Naive B cell (primary cell): ENCODE data around the gene RIC1. TPM values are rescaled to one million over a fixed set of nuclear protein-coding genes. Genes with fewer than 3 reads are reported as not detected.
"Not testable (repeated sequence)": the region's sequence is repeated elsewhere in the genome, so short reads cannot be mapped to it uniquely, and the experiment has no call there.

ENCODE experiments used
- ATAC-seq, 2 donors: fragments of 150-1000 bp; cut with Tn5 transposase; 2 replicates each; pipeline ENCODE4 v1.10.0; 2021; ENCODE audit warnings: low read depth in 2 of 2, mild to moderate bottlenecking in 2 of 2, moderate library complexity in 2 of 2
- DNase-seq: peaks from one replicate; pipeline ENCODE4 v3.0.0; 2022
- H3K27ac Mint-ChIP-seq, 6 donors: one replicate each; pipeline ENCODE4 v1.8.0; 2020 to 2022; ENCODE audit warnings: mild to moderate bottlenecking in 6 of 6, mixed read lengths in 6 of 6, moderate library complexity in 5 of 6, inconsistent platforms in 2 of 6
- H3K27me3 Mint-ChIP-seq, 3 donors: one replicate each; pipeline ENCODE4 v1.8.0; 2021 to 2022; ENCODE audit warnings: mixed read lengths in 3 of 3, mild to moderate bottlenecking in 1 of 3
- H3K36me3 Mint-ChIP-seq, 2 donors: one replicate each; pipeline ENCODE4 v1.8.0; 2020 to 2022; ENCODE audit warnings: mixed read lengths in 2 of 2, inconsistent platforms in 1 of 2, mild to moderate bottlenecking in 1 of 2
- H3K4me1 Mint-ChIP-seq, 3 donors: one replicate each; pipeline ENCODE4 v1.8.0; 2020 to 2022; ENCODE audit warnings: mixed read lengths in 3 of 3, inconsistent platforms in 1 of 3, mild to moderate bottlenecking in 1 of 3, moderate library complexity in 1 of 3
- H3K4me3 Mint-ChIP-seq, 8 donors: one replicate each; pipeline ENCODE4 v1.8.0; 2020 to 2022; ENCODE audit warnings: mild to moderate bottlenecking in 8 of 8, mixed read lengths in 8 of 8, moderate library complexity in 8 of 8, inconsistent platforms in 2 of 8
- H3K9me3 Mint-ChIP-seq, 7 donors: one replicate each; pipeline ENCODE4 v1.8.0; 2020 to 2022; ENCODE audit warnings: mixed read lengths in 7 of 7, mild to moderate bottlenecking in 5 of 7, inconsistent platforms in 2 of 7, moderate library complexity in 1 of 7
- polyA plus RNA-seq, 6 donors: library from polyadenylated mRNA; unstranded; fragments of 300-500 nt; fragmentation: Illumina TruSeq; gene quantifications; one replicate each; pipeline ENCODE4 v1.2.3, GENCODE V29; 2021; ENCODE audit warnings: low read depth in 6 of 6

The RIC1 gene
- polyA plus RNA-seq, 6 donors from 2014 or later = 9.5 to 14.2 (median 10.9) TPM

DNA sequence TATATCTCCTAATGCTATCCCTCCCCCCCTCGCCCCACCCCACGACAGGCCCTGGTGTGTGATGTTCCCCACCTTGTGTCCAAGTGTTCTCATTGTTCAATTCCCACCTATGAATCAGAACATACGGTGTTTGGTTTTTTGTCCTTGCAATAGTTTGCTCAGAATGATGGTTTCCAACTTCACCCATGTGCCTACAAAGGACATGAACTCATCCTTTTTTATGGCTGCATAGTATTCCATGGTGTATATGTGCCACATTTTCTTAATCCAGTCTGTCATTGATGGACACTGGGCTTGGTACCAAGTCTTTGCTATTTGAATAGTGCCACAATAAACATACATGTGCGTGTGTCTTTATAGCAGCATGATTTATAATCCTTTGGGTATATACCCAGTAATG lies 93.8 kb downstream of the RIC1 start:
- H3K4me3 Mint-ChIP-seq, ATAC-seq, DNase-seq, H3K27ac Mint-ChIP-seq, H3K27me3 Mint-ChIP-seq: not testable (repeated sequence)
- peaks cover 35 to 36% of the 10 kb centered on the region in 2 donors for H3K36me3 Mint-ChIP-seq
- H3K4me1 Mint-ChIP-seq = peaks cover 4 to 21% (median 16%) of the 10 kb centered on the region in 3 donors
- peaks cover 0 to 15% (median 0%) of the 10 kb centered on the region in 7 donors for H3K9me3 Mint-ChIP-seq

- peaks cover 0 to 4% (median 0%) of the 10 kb centered on the region in 3 donors for H3K4me1 Mint-ChIP-seq
- no peak overlapping the region for H3K27ac Mint-ChIP-seq
- no peak for ATAC-seq
- H3K36me3 Mint-ChIP-seq = peaks cover 18 to 40% of the 10 kb centered on the region in 2 donors
- no peaks in the 10 kb centered on the region for H3K9me3 Mint-ChIP-seq
- no peaks in the 10 kb centered on the region for H3K27me3 Mint-ChIP-seq
- DNase-seq = no peak
- no peak overlapping the region for H3K4me3 Mint-ChIP-seq
Measured at GRCh38 chr9:5735072-5735471, 106.2 kb downstream of the RIC1 start.

DNA sequence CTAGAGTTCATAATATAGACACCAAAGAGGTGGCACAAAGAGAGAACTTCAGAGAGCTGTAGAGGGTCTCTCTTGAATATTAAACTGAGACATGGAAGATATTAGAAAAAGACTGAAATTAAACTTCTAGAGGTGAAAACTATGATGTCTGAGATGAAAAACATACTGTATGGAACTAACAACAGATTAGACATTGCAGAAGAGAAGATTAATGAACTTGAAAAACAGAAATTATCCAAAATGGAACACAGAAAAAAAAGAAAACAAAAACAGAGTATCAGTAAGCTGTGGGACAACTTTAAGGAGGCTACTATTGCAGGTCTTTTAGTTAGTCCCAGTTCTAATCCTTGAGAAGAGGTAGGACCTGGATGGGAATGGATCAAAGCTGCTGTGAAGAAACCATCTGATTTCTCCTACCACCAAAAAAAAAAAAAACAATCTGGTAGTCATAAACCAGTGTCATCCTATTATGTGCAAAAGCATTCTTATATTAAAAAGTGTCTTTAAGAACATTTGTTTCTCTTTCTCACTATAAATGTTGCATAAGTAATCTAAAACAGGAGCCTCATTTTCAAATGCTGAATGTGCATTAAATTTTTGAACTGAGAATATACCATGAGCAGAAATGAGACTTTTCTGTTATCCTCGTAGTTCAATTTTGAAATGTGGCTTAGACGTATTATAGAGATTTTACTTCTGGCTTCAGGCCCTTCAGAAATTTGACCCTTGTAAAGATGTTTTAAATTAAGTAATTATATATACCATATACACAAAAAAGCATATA lies 107.8 kb downstream of the RIC1 start:
- no peaks in the 10 kb centered on the region for H3K27me3 Mint-ChIP-seq
- H3K4me3 Mint-ChIP-seq = no peak overlapping the region
- H3K9me3 Mint-ChIP-seq = no peaks in the 10 kb centered on the region
- ATAC-seq = no peak
- H3K27ac Mint-ChIP-seq = no peak overlapping the region
- no peak for DNase-seq
- H3K36me3 Mint-ChIP-seq = peaks cover 18 to 44% of the 10 kb centered on the region in 2 donors
- peaks cover 0 to 4% (median 0%) of the 10 kb centered on the region in 3 donors for H3K4me1 Mint-ChIP-seq

- H3K36me3 Mint-ChIP-seq = peaks cover 33 to 44% of the 10 kb centered on the region in 2 donors
- H3K4me1 Mint-ChIP-seq = peaks cover 0 to 4% (median 0%) of the 10 kb centered on the region in 3 donors
Measured at GRCh38 chr9:5743109-5743508, 114.2 kb downstream of the RIC1 start.

GRCh38 chr9:5748438-5748837 lies 119.5 kb downstream of the RIC1 start:
- peaks cover 31 to 45% of the 10 kb centered on the region in 2 donors for H3K36me3 Mint-ChIP-seq
- H3K4me1 Mint-ChIP-seq = no peaks in the 10 kb centered on the region
- H3K4me3 Mint-ChIP-seq = no peak overlapping the region
- ATAC-seq = no peak
- H3K9me3 Mint-ChIP-seq = peaks cover 0 to 16% (median 11%) of the 10 kb centered on the region in 7 donors
- no peaks in the 10 kb centered on the region for H3K27me3 Mint-ChIP-seq
- H3K27ac Mint-ChIP-seq = peak overlapping the region in 2 of 6 donors; percentile 26 to 64
- DNase-seq = no peak

More at GRCh38 chr9:5743109-5743508, 114.2 kb downstream of the RIC1 start:
- ATAC-seq = no peak
- no peak overlapping the region for H3K27ac Mint-ChIP-seq
- DNase-seq = no peak
- H3K9me3 Mint-ChIP-seq = peaks cover 0 to 10% (median 8%) of the 10 kb centered on the region in 7 donors
- no peaks in the 10 kb centered on the region for H3K27me3 Mint-ChIP-seq
- H3K4me3 Mint-ChIP-seq = no peak overlapping the region

- Mint-ChIP-seq H3K4me1 (no peaks in the 10 kb centered on the region), H3K4me3 (no peak overlapping the region), H3K27me3 (no peaks in the 10 kb centered on the region), H3K9me3 (peaks cover 0 to 16% (median 11%) of the 10 kb centered on the region in 7 donors), H3K27ac (peak overlapping the region in 1 of 6 donors; percentile 75), H3K36me3 (peaks cover 31 to 45% of the 10 kb centered on the region in 2 donors)
- DNase-seq (no peak), ATAC-seq (no peak)
Measured at GRCh38 chr9:5749306-5749705, 120.4 kb downstream of the RIC1 start.

DNA sequence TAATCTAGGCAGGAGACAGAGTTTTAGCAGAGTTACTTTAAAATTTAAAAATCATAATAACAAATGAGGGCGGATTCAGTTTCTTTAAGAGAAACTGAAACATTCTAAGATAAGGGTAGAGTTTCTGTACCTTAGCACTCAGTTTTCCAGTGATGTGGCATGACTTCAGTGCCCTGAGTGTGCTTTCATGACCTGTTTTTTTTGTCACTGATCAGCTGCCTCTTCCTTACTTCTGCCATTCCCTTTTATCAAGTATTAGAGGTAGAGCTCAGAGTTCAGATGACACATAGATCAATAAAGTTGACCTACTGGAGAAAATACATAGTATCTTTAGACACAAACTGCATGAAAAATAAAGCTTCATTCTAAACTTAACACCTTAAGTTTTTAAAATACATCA lies 121.7 kb downstream of the RIC1 start:
- peaks cover 21 to 36% of the 10 kb centered on the region in 2 donors for H3K36me3 Mint-ChIP-seq
- H3K4me1 Mint-ChIP-seq = no peaks in the 10 kb centered on the region
- no peak for ATAC-seq
- H3K9me3 Mint-ChIP-seq = peaks cover 0 to 16% (median 11%) of the 10 kb centered on the region in 7 donors
- no peak overlapping the region for H3K4me3 Mint-ChIP-seq
- peak overlapping the region in 1 of 6 donors; percentile 34 for H3K27ac Mint-ChIP-seq
- no peaks in the 10 kb centered on the region for H3K27me3 Mint-ChIP-seq
- no peak for DNase-seq

- Mint-ChIP-seq H3K4me3 (no peak overlapping the region), H3K9me3 (no peaks in the 10 kb centered on the region), H3K4me1 (peaks cover 3 to 6% (median 6%) of the 10 kb centered on the region in 3 donors), H3K36me3 (peaks cover 9 to 27% of the 10 kb centered on the region in 2 donors), H3K27ac (peak overlapping the region in 2 of 6 donors; percentile 11 to 75), H3K27me3 (no peaks in the 10 kb centered on the region)
- ATAC-seq (no peak), DNase-seq (no peak)
Measured at GRCh38 chr9:5756633-5757032, 127.7 kb downstream of the RIC1 start.

- H3K9me3 Mint-ChIP-seq = no peaks in the 10 kb centered on the region
- H3K27me3 Mint-ChIP-seq = no peaks in the 10 kb centered on the region
- DNase-seq (no peak), ATAC-seq (no peak)
- H3K4me1 Mint-ChIP-seq = peaks cover 3 to 18% (median 8%) of the 10 kb centered on the region in 3 donors
- no peak overlapping the region for H3K4me3 Mint-ChIP-seq
- peaks cover 31 to 40% of the 10 kb centered on the region in 2 donors for H3K36me3 Mint-ChIP-seq
- peak overlapping the region in 3 of 6 donors; percentile 16 to 48 (median 36) for H3K27ac Mint-ChIP-seq
Measured at GRCh38 chr9:5760338-5760737, 131.4 kb downstream of the RIC1 start.

- Mint-ChIP-seq H3K9me3 (no peaks in the 10 kb centered on the region), H3K27me3 (no peaks in the 10 kb centered on the region), H3K36me3 (peaks cover 40 to 53% of the 10 kb centered on the region in 2 donors), H3K4me3 (no peak overlapping the region), H3K4me1 (peaks cover 3 to 12% (median 7%) of the 10 kb centered on the region in 3 donors), H3K27ac (peak overlapping the region in 2 of 6 donors; percentile 4 to 80)
- ATAC-seq (no peak), DNase-seq (no peak)
Measured at GRCh38 chr9:5762421-5762820, 133.5 kb downstream of the RIC1 start.

DNA sequence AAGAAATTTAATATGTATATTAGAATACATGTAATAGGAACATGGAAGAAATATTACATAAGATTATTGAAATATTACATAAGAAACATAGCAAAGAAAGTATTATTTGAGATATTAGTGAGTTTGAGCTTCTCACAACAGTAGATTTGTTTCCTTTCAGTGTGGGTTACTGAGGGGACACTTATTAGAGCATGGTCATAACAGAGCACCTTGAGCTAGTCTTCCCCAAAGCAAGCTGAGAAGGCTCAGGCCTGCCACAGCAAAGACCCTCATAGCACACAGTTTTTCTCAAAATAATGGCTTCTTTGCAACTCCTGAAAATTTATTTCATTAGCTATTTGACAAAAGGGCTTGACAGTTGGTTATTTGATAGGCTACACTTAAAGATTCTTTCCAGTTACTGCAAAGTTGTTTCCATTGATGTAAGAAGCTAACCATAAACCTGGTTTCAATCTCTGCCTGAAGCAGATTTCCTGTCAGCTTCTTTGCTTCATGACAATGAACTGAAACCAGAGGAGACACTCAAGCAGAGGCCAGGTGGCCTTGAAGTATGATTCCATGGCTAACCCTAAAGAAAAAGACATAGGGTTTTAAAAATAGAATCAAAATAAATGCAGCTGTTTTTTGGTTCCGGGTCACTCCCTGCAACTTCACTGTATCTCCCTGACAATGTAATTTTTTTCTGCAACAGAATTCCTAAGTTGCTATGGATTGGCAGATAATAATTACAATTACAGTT lies 135.4 kb downstream of the RIC1 start:
- Mint-ChIP-seq H3K9me3 (no peaks in the 10 kb centered on the region), H3K27ac (peak overlapping the region; percentile 14 to 88 (median 78)), H3K36me3 (peaks cover 45 to 47% of the 10 kb centered on the region in 2 donors), H3K4me1 (peaks cover 2 to 12% (median 5%) of the 10 kb centered on the region in 3 donors), H3K4me3 (no peak overlapping the region), H3K27me3 (no peaks in the 10 kb centered on the region)
- ATAC-seq (peak in 1 of 2 donors; percentile 27), DNase-seq (no peak)

DNA sequence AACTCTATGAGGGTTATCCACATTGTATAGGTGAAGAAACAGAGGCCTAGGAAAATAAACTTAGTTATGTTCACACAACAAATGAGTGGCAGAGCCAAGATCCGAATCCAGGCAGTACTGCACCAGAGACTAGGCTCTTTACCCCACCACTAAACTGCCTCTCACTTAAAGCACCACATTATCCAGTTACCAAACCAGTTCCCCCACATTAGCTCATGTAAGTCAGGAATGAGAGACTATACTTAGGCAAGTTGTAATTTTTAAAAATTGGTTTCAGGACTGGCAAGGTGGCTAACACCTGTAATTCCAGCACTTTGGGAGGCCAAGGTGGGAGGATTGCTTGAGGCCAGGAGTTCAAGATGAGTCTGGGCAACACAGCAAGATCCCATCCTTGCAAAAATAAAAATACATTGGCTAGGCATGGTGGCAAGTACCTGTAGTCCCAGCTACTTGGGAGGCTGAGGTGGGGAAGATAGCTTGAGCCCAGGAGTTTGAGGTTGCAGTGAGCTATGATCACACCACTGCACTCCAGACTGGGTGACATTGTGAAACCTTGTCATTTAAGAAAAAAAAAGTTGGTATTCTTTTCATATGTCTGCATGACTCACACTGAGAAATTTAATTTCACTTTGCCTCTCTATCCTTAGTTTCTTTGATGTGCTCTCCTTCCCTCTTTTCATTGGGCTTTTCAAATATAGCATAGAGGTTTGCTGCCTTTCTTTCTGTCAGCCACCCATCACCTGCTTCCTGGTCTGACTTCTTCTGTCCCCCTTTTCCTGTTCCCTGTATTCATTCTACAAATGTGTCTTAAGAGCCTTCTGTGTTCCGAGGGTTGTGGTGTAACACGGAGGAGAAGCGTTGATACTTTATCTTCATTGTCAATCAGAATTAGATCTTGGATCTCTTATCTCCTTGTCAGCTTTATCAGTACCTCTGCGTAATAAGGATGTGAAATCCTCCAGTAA lies 139.3 kb downstream of the RIC1 start:
- Mint-ChIP-seq H3K36me3 (peaks cover 30 to 44% of the 10 kb centered on the region in 2 donors), H3K4me3 (no peak overlapping the region), H3K27me3 (no peaks in the 10 kb centered on the region), H3K4me1 (peaks cover 2 to 11% (median 5%) of the 10 kb centered on the region in 3 donors), H3K9me3 (no peaks in the 10 kb centered on the region), H3K27ac (peak overlapping the region in 2 of 6 donors; percentile 71 to 75)
- DNase-seq = no peak
- no peak for ATAC-seq
